Chondrocyte (in vitro differentiated cells): Measurements from ENCODE around the gene TTLL5. TPM values are rescaled to one million over a fixed set of nuclear protein-coding genes. Genes with fewer than 3 reads are reported as not detected.
A peak's percentile ranks its signal among the peaks of the same experiment; 100 is the strongest.

Source experiments
- DNase-seq: peaks from one replicate; pipeline ENCODE4 v3.0.0; 2021; ENCODE audit warnings: mixed read lengths, low spot score
- H3K27ac Mint-ChIP-seq: one replicate; pipeline ENCODE4 v1.8.0; 2021; ENCODE audit warnings: mild to moderate bottlenecking, moderate library complexity, mixed read lengths; ENCODE audit not compliant: unreplicated experiment
- H3K27me3 Mint-ChIP-seq: 2 replicates; pipeline ENCODE4 v1.8.0; 2021; ENCODE audit warnings: low read depth, mixed read lengths
- H3K36me3 Mint-ChIP-seq: 2 replicates; pipeline ENCODE4 v1.8.0; 2021; ENCODE audit warnings: low read depth, mixed read lengths
- H3K4me1 Mint-ChIP-seq: 2 replicates; pipeline ENCODE4 v1.8.0; 2021; ENCODE audit warnings: low read depth, mild to moderate bottlenecking, mixed read lengths
- H3K4me3 Mint-ChIP-seq: one replicate; pipeline ENCODE4 v1.8.0; 2021; ENCODE audit warnings: mild to moderate bottlenecking, moderate library complexity, mixed read lengths; ENCODE audit not compliant: unreplicated experiment
- H3K9me3 Mint-ChIP-seq: 2 replicates; pipeline ENCODE4 v1.8.0; 2021; ENCODE audit warnings: low read depth, mixed read lengths
- total RNA-seq: library from RNA; stranded (reverse); gene quantifications from 3 replicates; pipeline ENCODE4 v1.2.1, GENCODE V29; 2021
- TF ChIP-seq, protein P1 (sequence below): fragments of 200-600 bp; sonication (generic); IDR thresholded peaks from 2 replicates; pipeline ENCODE4 v1.5.0; 2021; ENCODE audit warnings: antibody characterized with exemption, mild to moderate bottlenecking, moderate library complexity

Gene TTLL5
- total RNA-seq, 1 donor from 2014 or later, result 22.1 TPM

DNA sequence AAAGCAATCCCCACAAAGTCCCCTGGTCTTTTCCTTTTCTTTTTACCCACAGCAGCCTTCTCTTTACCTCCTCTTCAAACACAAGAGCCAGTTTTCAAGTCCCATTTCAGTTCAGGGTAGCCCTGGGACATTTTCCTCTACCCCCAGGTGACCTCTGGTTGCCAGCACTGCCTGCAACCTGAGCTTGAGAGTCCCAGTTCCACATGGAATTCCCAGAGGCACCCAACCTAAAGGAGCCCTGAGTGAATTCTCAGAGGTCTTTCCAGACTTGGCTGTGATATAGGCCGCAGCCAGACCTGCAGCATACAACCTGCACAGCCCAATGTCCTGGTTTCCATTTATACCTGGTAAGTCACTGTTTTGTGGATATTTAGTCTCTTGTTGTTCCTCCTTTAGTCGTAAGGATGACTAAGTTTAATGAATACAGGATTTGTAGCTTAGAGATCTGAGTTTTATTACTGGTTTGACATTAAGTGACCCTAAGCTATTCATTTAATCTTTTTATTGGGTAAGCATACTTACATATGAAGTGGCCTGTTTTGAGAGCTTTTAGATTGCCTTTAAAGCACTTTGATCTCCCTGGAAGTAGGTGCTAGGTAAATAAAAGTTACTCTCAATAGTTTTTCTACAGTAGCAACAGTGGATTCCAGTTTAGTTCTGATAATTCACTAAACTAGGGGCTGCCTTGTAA, 160.9 kb downstream of the TTLL5 start:
- no peaks in the 10 kb centered on the region for H3K27me3 Mint-ChIP-seq
- H3K4me3 Mint-ChIP-seq, result no peak overlapping the region
- no peaks in the 10 kb centered on the region for H3K36me3 Mint-ChIP-seq
- H3K27ac Mint-ChIP-seq, result peak overlapping the region; percentile 98
- H3K4me1 Mint-ChIP-seq, result peaks cover 80% of the 10 kb centered on the region
- H3K9me3 Mint-ChIP-seq, result no peaks in the 10 kb centered on the region
- TF ChIP-seq, protein P1, sequence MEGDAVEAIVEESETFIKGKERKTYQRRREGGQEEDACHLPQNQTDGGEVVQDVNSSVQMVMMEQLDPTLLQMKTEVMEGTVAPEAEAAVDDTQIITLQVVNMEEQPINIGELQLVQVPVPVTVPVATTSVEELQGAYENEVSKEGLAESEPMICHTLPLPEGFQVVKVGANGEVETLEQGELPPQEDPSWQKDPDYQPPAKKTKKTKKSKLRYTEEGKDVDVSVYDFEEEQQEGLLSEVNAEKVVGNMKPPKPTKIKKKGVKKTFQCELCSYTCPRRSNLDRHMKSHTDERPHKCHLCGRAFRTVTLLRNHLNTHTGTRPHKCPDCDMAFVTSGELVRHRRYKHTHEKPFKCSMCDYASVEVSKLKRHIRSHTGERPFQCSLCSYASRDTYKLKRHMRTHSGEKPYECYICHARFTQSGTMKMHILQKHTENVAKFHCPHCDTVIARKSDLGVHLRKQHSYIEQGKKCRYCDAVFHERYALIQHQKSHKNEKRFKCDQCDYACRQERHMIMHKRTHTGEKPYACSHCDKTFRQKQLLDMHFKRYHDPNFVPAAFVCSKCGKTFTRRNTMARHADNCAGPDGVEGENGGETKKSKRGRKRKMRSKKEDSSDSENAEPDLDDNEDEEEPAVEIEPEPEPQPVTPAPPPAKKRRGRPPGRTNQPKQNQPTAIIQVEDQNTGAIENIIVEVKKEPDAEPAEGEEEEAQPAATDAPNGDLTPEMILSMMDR, result no peak
- no peak for DNase-seq

DNA sequence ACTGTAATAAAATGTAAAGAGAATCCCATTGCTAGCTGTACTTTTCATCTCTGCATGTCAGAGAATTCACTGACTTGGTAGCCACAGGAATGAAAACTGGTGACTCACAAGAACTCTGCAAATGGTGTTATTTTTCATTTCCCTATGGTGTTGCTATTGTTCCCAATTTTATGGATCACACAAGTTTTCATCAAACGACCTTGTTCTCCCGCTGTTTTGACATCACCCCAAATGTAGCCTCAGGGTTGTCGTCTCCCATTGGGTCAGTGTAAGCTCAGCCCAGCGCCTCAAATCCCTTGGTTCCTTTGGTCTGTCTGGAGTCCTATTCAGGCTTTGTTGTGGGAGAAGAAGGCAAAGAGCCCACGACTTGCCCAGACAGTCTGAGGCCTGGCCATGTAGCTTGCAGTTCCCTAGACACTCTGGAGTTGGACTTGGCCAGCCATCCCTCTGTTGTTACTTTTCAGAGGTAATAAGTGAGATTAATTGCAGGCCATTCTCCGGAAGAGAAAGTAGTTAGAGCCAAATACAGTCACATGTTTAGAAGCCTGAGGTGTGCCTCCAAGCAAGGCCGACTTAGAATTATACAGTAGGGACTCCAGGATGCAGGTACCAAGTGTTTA, 161.6 kb downstream of the TTLL5 start:
- DNase-seq, result no peak
- Mint-ChIP-seq H3K9me3 (no peaks in the 10 kb centered on the region), H3K36me3 (no peaks in the 10 kb centered on the region), H3K4me3 (no peak overlapping the region), H3K4me1 (peaks cover 74% of the 10 kb centered on the region), H3K27ac (peak overlapping the region; percentile 98), H3K27me3 (no peaks in the 10 kb centered on the region)
- TF ChIP-seq, protein P1, result no peak

DNA sequence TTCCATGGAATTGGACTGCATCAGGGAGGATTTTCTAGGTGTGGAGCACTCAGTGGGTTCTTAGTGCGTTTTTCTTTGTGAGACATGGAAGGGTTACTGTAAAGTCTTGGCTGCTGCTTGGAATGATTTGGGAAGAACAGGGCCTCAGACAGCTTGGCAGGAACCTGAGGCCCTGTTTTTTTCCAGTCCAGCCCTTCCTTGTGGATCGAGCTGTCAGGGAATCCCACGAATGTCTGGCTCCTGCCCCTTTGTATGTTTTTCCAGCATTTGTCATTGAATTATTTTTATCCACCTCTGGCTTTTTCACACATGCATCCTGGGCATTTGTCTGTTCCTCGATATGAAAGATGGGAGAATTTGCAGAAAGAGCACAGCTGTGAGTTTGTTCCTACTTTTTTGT, 162.3 kb downstream of the TTLL5 start:
- TF ChIP-seq, protein P1, result no peak
- H3K27ac Mint-ChIP-seq, result peak overlapping the region; percentile 98
- H3K9me3 Mint-ChIP-seq, result no peaks in the 10 kb centered on the region
- no peak for DNase-seq
- peak overlapping the region; percentile 23 for H3K4me3 Mint-ChIP-seq
- H3K27me3 Mint-ChIP-seq, result no peaks in the 10 kb centered on the region
- no peaks in the 10 kb centered on the region for H3K36me3 Mint-ChIP-seq
- peaks cover 71% of the 10 kb centered on the region for H3K4me1 Mint-ChIP-seq

DNA sequence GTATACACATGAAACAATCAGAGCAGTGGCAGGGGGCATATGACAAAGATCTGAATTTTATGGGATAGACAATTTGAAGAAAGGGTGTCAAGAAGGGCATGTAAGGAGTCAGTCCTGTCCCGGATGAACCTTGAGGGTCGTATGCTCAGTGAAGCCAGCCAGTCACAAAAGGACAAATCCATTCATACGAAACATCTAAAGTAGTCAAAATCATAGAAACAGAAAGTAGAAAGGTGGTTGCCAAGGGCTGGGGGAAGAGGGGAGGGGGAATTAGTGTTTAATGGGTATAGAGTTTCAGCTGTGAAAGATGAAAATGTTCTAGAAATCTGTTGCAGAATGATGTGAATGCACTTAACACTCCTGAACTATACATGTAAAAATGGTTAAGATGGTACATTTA, 163.3 kb downstream of the TTLL5 start:
- Mint-ChIP-seq H3K9me3 (no peaks in the 10 kb centered on the region), H3K4me3 (peak overlapping the region; percentile 50), H3K27me3 (no peaks in the 10 kb centered on the region), H3K36me3 (no peaks in the 10 kb centered on the region), H3K4me1 (peaks cover 76% of the 10 kb centered on the region), H3K27ac (peak overlapping the region; percentile 98)
- TF ChIP-seq, protein P1, result no peak
- DNase-seq, result no peak

DNA sequence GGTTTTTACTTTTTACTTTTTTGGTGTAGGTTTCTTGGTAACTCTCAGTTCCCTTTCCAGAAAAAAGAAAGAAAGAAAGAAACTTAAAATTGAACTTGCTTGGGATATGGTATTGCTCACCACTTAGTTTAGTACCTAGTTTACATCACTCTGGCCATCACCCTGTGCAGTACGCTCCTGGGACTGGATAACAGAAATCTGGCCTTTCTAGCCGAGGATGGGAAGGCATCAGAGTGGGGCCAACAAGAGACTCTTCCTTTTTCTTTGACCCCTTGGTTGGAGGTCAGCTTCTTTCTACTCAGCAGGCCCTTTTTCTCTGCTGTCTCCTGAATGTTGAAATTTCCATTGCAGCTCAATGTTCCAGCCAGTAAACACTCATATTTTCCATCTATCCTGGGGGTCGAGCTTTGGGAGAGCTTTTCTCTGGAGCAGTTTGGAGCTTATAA, 164.1 kb downstream of the TTLL5 start:
- Mint-ChIP-seq H3K36me3 (no peaks in the 10 kb centered on the region), H3K27me3 (no peaks in the 10 kb centered on the region), H3K27ac (peak overlapping the region; percentile 98), H3K9me3 (no peaks in the 10 kb centered on the region), H3K4me1 (peaks cover 82% of the 10 kb centered on the region), H3K4me3 (no peak overlapping the region)
- TF ChIP-seq, protein P1, result no peak
- no peak for DNase-seq
